ENCODE measurements around the gene CIB4. TPM values are rescaled to one million over a fixed set of nuclear protein-coding genes. Genes with fewer than 3 reads are reported as not detected.
A peak's percentile ranks its signal among the peaks of the same experiment; 100 is the strongest.

Gene CIB4
- total and polyA plus RNA-seq, 2 of the 13 experiments (the other 11 are each of a cell fraction or from before 2014, with no cell fraction given): not detected

- TF ChIP-seq TFDP2 (CRISPR knock-in tag; IDR thresholded peaks at IDR 0.05): no peak
- TF ChIP-seq, protein P1, sequence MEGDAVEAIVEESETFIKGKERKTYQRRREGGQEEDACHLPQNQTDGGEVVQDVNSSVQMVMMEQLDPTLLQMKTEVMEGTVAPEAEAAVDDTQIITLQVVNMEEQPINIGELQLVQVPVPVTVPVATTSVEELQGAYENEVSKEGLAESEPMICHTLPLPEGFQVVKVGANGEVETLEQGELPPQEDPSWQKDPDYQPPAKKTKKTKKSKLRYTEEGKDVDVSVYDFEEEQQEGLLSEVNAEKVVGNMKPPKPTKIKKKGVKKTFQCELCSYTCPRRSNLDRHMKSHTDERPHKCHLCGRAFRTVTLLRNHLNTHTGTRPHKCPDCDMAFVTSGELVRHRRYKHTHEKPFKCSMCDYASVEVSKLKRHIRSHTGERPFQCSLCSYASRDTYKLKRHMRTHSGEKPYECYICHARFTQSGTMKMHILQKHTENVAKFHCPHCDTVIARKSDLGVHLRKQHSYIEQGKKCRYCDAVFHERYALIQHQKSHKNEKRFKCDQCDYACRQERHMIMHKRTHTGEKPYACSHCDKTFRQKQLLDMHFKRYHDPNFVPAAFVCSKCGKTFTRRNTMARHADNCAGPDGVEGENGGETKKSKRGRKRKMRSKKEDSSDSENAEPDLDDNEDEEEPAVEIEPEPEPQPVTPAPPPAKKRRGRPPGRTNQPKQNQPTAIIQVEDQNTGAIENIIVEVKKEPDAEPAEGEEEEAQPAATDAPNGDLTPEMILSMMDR (CRISPR knock-in tag; IDR thresholded peaks at IDR 0.05): peak; percentile 74
- TF ChIP-seq SOX5 (CRISPR knock-in tag; IDR thresholded peaks at IDR 0.05; ENCODE audit: borderline replicate concordance): no peak
- peak; percentile 28; the same call in 1 of the 2 replicates for TF ChIP-seq KDM3A (CRISPR knock-in tag; IDR thresholded peaks at IDR 0.05; ENCODE audit: low read depth)
- TF ChIP-seq MEIS1 (CRISPR knock-in tag; IDR thresholded peaks at IDR 0.05; ENCODE audit: borderline replicate concordance): no peak
These were observed 79.0 kb downstream of the CIB4 start (continued) for GRCh38 chr2:26561918-26562810.

DNA sequence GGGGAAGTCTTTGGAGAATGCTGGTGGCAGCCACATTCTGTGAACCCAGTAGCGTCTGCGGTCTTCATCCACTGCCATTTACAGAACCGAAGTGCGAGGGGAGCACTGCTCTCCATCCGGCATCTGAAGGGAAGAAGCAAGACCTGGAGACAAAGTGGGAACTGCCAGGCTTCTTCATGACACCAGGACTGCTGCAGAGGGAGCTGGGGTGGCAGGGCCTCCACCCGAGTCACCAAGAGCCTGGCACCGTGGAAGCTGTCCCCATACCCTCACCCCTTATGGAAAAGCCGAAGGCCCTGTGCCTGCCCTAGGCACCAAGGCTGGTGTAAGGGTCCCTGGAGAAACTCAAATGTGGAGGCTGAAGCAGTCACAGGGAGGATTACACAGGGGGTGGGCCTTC, 79.8 kb downstream of the CIB4 start:
- no TSS peak for BruUV-seq (replicated peaks)
- POLR2A ChIA-PET: no interaction called here
- no peak overlapping the region for H2AFZ ChIP-seq (ENCODE audit: low read length)
- in situ Hi-C loops (cut with HindIII; ENCODE audit: extremely low pct_ligation_motif_present, low pct_unique_long_range_greater_than_20kb) (no loop called here), intact Hi-C loops (cut with micrococcal nuclease; ENCODE audit: unreplicated experiment) (no loop called here)
- H3K9ac ChIP-seq (ENCODE audit: insufficient read depth, low read depth, low read length): no peak overlapping the region
- no peak overlapping the region for H3K4me2 ChIP-seq (ENCODE audit: low read depth, low read length)
- no peak overlapping the region for H3K27ac ChIP-seq (ENCODE audit: extremely low read length, insufficient read depth, low read length)
- no peaks in the 10 kb centered on the region for H3K79me2 ChIP-seq (ENCODE audit: insufficient read depth, low read length)
- FAIRE-seq (no peak), DNase-seq (ENCODE audit: low spot score) (no peak), ATAC-seq (no peak)
- H4K20me1 ChIP-seq (ENCODE audit: insufficient read depth, low read length): no peaks in the 10 kb centered on the region; the same call in 1 of the 2 replicates
- 65% methylated on average over 8 of the region's 8 CpGs for WGBS (ENCODE audit: low lambda C conversion rate)
- H3K4me3 ChIP-seq (replicated peaks in 1 of 3; ENCODE audit: insufficient read depth in 1 of 3, low read depth in 2 of 3, low read length in 3 of 3): no peak overlapping the region
- peaks cover 29 to 91% of the 10 kb centered on the region in 2 experiments for H3K27me3 ChIP-seq (ENCODE audit: control insufficient read depth in 1 of 2, insufficient read depth in 2 of 2, low read length in 2 of 2)
- H3K4me1 ChIP-seq (ENCODE audit: insufficient read depth, low read length): peaks cover 13% of the 10 kb centered on the region
- CTCF ChIA-PET (ENCODE audit: low intra/inter-chr PET ratio, low total read pairs): no interaction called here
- H3K9me3 ChIP-seq (ENCODE audit: low read length): no peaks in the 10 kb centered on the region
- TF ChIP-seq HCFC1 (IDR thresholded peaks at IDR 0.05; ENCODE audit: low read depth, low read length) (no peak), POLR2AphosphoS2 (IDR thresholded peaks at IDR 0.05; ENCODE audit: low read depth, low read length) (no peak), PRPF4 (IDR thresholded peaks at IDR 0.05; ENCODE audit: low read depth, low read length, poor library complexity, severe bottlenecking) (no peak), MYPOP (CRISPR knock-in tag; IDR thresholded peaks at IDR 0.05) (no peak), ADNP (CRISPR knock-in tag; IDR thresholded peaks at IDR 0.05) (no peak), GLI4 (CRISPR knock-in tag; IDR thresholded peaks at IDR 0.05; ENCODE audit: borderline replicate concordance) (no peak)
- TF ChIP-seq, protein P2, sequence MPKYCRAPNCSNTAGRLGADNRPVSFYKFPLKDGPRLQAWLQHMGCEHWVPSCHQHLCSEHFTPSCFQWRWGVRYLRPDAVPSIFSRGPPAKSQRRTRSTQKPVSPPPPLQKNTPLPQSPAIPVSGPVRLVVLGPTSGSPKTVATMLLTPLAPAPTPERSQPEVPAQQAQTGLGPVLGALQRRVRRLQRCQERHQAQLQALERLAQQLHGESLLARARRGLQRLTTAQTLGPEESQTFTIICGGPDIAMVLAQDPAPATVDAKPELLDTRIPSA (CRISPR knock-in tag; IDR thresholded peaks at IDR 0.05; ENCODE audit: borderline replicate concordance): no peak
- TF ChIP-seq, protein P3, sequence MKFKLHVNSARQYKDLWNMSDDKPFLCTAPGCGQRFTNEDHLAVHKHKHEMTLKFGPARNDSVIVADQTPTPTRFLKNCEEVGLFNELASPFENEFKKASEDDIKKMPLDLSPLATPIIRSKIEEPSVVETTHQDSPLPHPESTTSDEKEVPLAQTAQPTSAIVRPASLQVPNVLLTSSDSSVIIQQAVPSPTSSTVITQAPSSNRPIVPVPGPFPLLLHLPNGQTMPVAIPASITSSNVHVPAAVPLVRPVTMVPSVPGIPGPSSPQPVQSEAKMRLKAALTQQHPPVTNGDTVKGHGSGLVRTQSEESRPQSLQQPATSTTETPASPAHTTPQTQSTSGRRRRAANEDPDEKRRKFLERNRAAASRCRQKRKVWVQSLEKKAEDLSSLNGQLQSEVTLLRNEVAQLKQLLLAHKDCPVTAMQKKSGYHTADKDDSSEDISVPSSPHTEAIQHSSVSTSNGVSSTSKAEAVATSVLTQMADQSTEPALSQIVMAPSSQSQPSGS (CRISPR knock-in tag; IDR thresholded peaks at IDR 0.05): no peak
- H3K36me3 ChIP-seq (replicated peaks in 1 of 2; ENCODE audit: control insufficient read depth in 1 of 2, insufficient read depth in 2 of 2, low read length in 2 of 2): no peaks in the 10 kb centered on the region

All from HepG2 (cell line).